NB4 (cell line): ENCODE measurements around the gene ADAMTS2.

Experiments used
- DNase-seq: peaks from one replicate; pipeline ENCODE4 v3.0.0; 2010; ENCODE audit warnings: low read depth
- H3K4me3 ChIP-seq: one replicate; pipeline ENCODE4 v1.5.1; 2011; ENCODE audit warnings: mild to moderate bottlenecking, low read depth, low read length, moderate library complexity
- CTCF ChIP-seq: IDR thresholded peaks from one replicate; pipeline ENCODE4 v1.5.1; 2012; ENCODE audit warnings: low read depth, low read length
- MAX ChIP-seq: IDR thresholded peaks from 2 replicates; pipeline ENCODE4 v1.6.1; 2011; ENCODE audit warnings: low read depth, low read length
- MYC ChIP-seq: IDR thresholded peaks from 2 replicates; pipeline ENCODE4 v1.6.1; 2011; ENCODE audit warnings: low read depth, low read length
- POLR2A ChIP-seq: IDR thresholded peaks from 2 replicates; pipeline ENCODE4 v1.6.1; 2011; ENCODE audit warnings: mild to moderate bottlenecking; ENCODE audit not compliant: insufficient read length; ENCODE audit errors: extremely low read depth

The ADAMTS2 gene

GRCh38 chr5:179230061-179230461 lies 115.2 kb downstream of the ADAMTS2 start:
- TF ChIP-seq POLR2A (no peak), MAX (no peak), MYC (no peak), CTCF (no peak)
- no peak for DNase-seq
- no peak overlapping the region for H3K4me3 ChIP-seq

- TF ChIP-seq MAX (no peak), POLR2A (no peak), MYC (no peak), CTCF (no peak)
- no peak overlapping the region for H3K4me3 ChIP-seq
- DNase-seq = no peak
Measured at GRCh38 chr5:179229331-179229831, 115.9 kb downstream of the ADAMTS2 start.

GRCh38 chr5:179228341-179229121 lies 116.7 kb downstream of the ADAMTS2 start:
- no peak overlapping the region for H3K4me3 ChIP-seq
- TF ChIP-seq MAX (no peak), MYC (no peak), CTCF (no peak), POLR2A (no peak)
- DNase-seq = no peak

GRCh38 chr5:179227580-179228311 lies 117.5 kb downstream of the ADAMTS2 start:
- H3K4me3 ChIP-seq = no peak overlapping the region
- no peak for DNase-seq
- no peak for TF ChIP-seq POLR2A

- no peak for DNase-seq
- no peak overlapping the region for H3K4me3 ChIP-seq
- TF ChIP-seq MAX (no peak), MYC (no peak), CTCF (no peak), POLR2A (no peak)
Measured at GRCh38 chr5:179227229-179227579, 118.1 kb downstream of the ADAMTS2 start.

GRCh38 chr5:179226696-179227095 lies 118.6 kb downstream of the ADAMTS2 start:
- TF ChIP-seq CTCF (no peak), MYC (no peak), POLR2A (no peak), MAX (no peak)
- H3K4me3 ChIP-seq = no peak overlapping the region
- no peak for DNase-seq
